Measurements from ENCODE around the gene EAF2. TPM values are rescaled to one million over a fixed set of nuclear protein-coding genes. Genes with fewer than 3 reads are reported as not detected.

The EAF2 gene
- total RNA-seq (2014; rRNA removed; shearing (Covaris generic)): 1.7 and 2.3 TPM in 2 replicates
- 0.24 and 4.8 TPM in 2 replicates for polyA plus RNA-seq (2014; cell fraction: nucleus; rRNA removed)

- DNase-seq (ENCODE audit: extremely low read depth, low read depth): peak; percentile 90
These were observed at the start of gene EAF2, which contains the start of gene IQCB1 for GRCh38 chr3:121834671-121835464. Gene EAF2, plus strand, starts transcription at chr3:121835209. Its CDS starts 77 bp downstream, at chr3:121835286. Gene IQCB1, minus strand, starts transcription at chr3:121835060. Its CDS starts 6,100 bp downstream, at chr3:121828960.

- DNase-seq (ENCODE audit: extremely low read depth, low read depth): no peak
These were observed 48.5 kb upstream of the EAF2 start for GRCh38 chr3:121786485-121786884.

GRCh38 chr3:121793078-121793477, 41.9 kb upstream of the EAF2 start:
- no peak for DNase-seq (ENCODE audit: extremely low read depth, low read depth)

- no peak for DNase-seq (ENCODE audit: extremely low read depth, low read depth)
These were observed 40.6 kb upstream of the EAF2 start for GRCh38 chr3:121794264-121794983.

GRCh38 chr3:121796970-121797369, 38.0 kb upstream of the EAF2 start:
- no peak for DNase-seq (ENCODE audit: extremely low read depth, low read depth)

- no peak for DNase-seq (ENCODE audit: extremely low read depth, low read depth)
These were observed 34.1 kb upstream of the EAF2 start for GRCh38 chr3:121800906-121801305.

- DNase-seq (ENCODE audit: extremely low read depth, low read depth): no peak
These were observed 31.2 kb upstream of the EAF2 start for GRCh38 chr3:121803771-121804320.

GRCh38 chr3:121809249-121809648, 25.8 kb upstream of the EAF2 start:
- DNase-seq (ENCODE audit: extremely low read depth, low read depth): no peak

- DNase-seq (ENCODE audit: extremely low read depth, low read depth): no peak
These were observed 17.3 kb upstream of the EAF2 start for GRCh38 chr3:121817753-121818152.

- no peak for DNase-seq (ENCODE audit: extremely low read depth, low read depth)
These were observed 16.4 kb upstream of the EAF2 start for GRCh38 chr3:121818578-121818977.

GRCh38 chr3:121819236-121819635, 15.8 kb upstream of the EAF2 start:
- no peak for DNase-seq (ENCODE audit: extremely low read depth, low read depth)

GRCh38 chr3:121821421-121822199, 13.4 kb upstream of the EAF2 start:
- DNase-seq (ENCODE audit: extremely low read depth, low read depth): no peak

GRCh38 chr3:121822973-121823372, 12.0 kb upstream of the EAF2 start:
- DNase-seq (ENCODE audit: extremely low read depth, low read depth): no peak

GRCh38 chr3:121834157-121834670, 795 bp upstream of the EAF2 start:
- DNase-seq (ENCODE audit: extremely low read depth, low read depth): no peak

- DNase-seq (ENCODE audit: extremely low read depth, low read depth): no peak
These were observed 424 bp downstream of the EAF2 start for GRCh38 chr3:121835465-121835801.

- no peak for DNase-seq (ENCODE audit: extremely low read depth, low read depth)
These were observed 1.1 kb downstream of the EAF2 start for GRCh38 chr3:121836064-121836463.

- no peak for DNase-seq (ENCODE audit: extremely low read depth, low read depth)
These were observed 1.5 kb downstream of the EAF2 start for GRCh38 chr3:121836481-121836880.

GRCh38 chr3:121839962-121840361, 5.0 kb downstream of the EAF2 start:
- no peak for DNase-seq (ENCODE audit: extremely low read depth, low read depth)

GRCh38 chr3:121844892-121845291, 9.9 kb downstream of the EAF2 start:
- no peak for DNase-seq (ENCODE audit: extremely low read depth, low read depth)

- no peak for DNase-seq (ENCODE audit: extremely low read depth, low read depth)
These were observed 17.2 kb downstream of the EAF2 start for GRCh38 chr3:121852256-121852655.

GRCh38 chr3:121855555-121855954, 20.5 kb downstream of the EAF2 start:
- DNase-seq (ENCODE audit: extremely low read depth, low read depth): no peak

Measured in NCI-H460 (cell line).